ENCODE results near the gene KCNQ5.

DNA sequence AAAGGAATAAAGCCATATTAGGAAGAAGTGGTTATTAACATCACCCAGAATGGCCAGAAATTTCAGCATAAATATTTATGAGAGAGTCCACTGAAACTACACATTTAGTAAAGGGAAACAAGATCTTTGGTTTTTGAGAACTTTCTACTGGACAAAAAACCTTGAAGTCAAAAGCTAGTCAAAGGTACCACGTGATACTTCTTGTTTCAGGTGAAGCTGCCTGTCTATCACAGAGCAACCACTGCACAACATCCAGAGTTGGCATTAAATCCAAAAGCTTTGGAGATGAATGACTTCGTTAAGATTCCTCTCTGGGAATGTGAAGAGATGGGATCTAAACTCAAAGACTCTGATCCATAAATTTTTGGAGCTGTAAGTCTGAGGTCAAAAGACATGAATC, 137.0 kb downstream of the KCNQ5 start:
- TF ChIP-seq, protein P1, sequence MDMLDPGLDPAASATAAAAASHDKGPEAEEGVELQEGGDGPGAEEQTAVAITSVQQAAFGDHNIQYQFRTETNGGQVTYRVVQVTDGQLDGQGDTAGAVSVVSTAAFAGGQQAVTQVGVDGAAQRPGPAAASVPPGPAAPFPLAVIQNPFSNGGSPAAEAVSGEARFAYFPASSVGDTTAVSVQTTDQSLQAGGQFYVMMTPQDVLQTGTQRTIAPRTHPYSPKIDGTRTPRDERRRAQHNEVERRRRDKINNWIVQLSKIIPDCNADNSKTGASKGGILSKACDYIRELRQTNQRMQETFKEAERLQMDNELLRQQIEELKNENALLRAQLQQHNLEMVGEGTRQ (CRISPR knock-in tag; IDR thresholded peaks at IDR 0.05), result no peak
- TF ChIP-seq, protein P2, sequence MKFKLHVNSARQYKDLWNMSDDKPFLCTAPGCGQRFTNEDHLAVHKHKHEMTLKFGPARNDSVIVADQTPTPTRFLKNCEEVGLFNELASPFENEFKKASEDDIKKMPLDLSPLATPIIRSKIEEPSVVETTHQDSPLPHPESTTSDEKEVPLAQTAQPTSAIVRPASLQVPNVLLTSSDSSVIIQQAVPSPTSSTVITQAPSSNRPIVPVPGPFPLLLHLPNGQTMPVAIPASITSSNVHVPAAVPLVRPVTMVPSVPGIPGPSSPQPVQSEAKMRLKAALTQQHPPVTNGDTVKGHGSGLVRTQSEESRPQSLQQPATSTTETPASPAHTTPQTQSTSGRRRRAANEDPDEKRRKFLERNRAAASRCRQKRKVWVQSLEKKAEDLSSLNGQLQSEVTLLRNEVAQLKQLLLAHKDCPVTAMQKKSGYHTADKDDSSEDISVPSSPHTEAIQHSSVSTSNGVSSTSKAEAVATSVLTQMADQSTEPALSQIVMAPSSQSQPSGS (CRISPR knock-in tag; IDR thresholded peaks at IDR 0.05; ENCODE audit: borderline replicate concordance, low read depth), result no peak
- TF ChIP-seq, protein P3, sequence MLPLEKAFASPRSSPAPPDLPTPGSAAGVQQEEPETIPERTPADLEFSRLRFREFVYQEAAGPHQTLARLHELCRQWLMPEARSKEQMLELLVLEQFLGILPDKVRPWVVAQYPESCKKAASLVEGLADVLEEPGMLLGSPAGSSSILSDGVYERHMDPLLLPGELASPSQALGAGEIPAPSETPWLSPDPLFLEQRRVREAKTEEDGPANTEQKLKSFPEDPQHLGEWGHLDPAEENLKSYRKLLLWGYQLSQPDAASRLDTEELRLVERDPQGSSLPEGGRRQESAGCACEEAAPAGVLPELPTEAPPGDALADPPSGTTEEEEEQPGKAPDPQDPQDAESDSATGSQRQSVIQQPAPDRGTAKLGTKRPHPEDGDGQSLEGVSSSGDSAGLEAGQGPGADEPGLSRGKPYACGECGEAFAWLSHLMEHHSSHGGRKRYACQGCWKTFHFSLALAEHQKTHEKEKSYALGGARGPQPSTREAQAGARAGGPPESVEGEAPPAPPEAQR (CRISPR knock-in tag; IDR thresholded peaks at IDR 0.05), result no peak
- no peak for TF ChIP-seq CREM (CRISPR knock-in tag; IDR thresholded peaks at IDR 0.05)
- TF ChIP-seq, protein P4, sequence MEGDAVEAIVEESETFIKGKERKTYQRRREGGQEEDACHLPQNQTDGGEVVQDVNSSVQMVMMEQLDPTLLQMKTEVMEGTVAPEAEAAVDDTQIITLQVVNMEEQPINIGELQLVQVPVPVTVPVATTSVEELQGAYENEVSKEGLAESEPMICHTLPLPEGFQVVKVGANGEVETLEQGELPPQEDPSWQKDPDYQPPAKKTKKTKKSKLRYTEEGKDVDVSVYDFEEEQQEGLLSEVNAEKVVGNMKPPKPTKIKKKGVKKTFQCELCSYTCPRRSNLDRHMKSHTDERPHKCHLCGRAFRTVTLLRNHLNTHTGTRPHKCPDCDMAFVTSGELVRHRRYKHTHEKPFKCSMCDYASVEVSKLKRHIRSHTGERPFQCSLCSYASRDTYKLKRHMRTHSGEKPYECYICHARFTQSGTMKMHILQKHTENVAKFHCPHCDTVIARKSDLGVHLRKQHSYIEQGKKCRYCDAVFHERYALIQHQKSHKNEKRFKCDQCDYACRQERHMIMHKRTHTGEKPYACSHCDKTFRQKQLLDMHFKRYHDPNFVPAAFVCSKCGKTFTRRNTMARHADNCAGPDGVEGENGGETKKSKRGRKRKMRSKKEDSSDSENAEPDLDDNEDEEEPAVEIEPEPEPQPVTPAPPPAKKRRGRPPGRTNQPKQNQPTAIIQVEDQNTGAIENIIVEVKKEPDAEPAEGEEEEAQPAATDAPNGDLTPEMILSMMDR (IDR thresholded peaks at IDR 0.05), result no peak
- no peak for TF ChIP-seq ZNF232 (CRISPR knock-in tag; IDR thresholded peaks at IDR 0.05)
- TF ChIP-seq, protein P5, sequence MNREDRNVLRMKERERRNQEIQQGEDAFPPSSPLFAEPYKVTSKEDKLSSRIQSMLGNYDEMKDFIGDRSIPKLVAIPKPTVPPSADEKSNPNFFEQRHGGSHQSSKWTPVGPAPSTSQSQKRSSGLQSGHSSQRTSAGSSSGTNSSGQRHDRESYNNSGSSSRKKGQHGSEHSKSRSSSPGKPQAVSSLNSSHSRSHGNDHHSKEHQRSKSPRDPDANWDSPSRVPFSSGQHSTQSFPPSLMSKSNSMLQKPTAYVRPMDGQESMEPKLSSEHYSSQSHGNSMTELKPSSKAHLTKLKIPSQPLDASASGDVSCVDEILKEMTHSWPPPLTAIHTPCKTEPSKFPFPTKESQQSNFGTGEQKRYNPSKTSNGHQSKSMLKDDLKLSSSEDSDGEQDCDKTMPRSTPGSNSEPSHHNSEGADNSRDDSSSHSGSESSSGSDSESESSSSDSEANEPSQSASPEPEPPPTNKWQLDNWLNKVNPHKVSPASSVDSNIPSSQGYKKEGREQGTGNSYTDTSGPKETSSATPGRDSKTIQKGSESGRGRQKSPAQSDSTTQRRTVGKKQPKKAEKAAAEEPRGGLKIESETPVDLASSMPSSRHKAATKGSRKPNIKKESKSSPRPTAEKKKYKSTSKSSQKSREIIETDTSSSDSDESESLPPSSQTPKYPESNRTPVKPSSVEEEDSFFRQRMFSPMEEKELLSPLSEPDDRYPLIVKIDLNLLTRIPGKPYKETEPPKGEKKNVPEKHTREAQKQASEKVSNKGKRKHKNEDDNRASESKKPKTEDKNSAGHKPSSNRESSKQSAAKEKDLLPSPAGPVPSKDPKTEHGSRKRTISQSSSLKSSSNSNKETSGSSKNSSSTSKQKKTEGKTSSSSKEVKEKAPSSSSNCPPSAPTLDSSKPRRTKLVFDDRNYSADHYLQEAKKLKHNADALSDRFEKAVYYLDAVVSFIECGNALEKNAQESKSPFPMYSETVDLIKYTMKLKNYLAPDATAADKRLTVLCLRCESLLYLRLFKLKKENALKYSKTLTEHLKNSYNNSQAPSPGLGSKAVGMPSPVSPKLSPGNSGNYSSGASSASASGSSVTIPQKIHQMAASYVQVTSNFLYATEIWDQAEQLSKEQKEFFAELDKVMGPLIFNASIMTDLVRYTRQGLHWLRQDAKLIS (CRISPR knock-in tag; IDR thresholded peaks at IDR 0.05; ENCODE audit: borderline replicate concordance), result no peak

Measured in WTC11 (cell line).